ENCODE results near the gene JMJD7. TPM values are rescaled to one million over a fixed set of nuclear protein-coding genes. Genes with fewer than 3 reads are reported as not detected.

JMJD7 gene
- total and polyA plus RNA-seq, 9 of the 15 experiments (the other 6 are each of a cell fraction or from before 2014, with no cell fraction given) = 1.2 to 13.9 (median 6.1) TPM

- POLR2A ChIA-PET = interaction anchor here (1.3 kb wide), 1 partner anchor 31 kb away, joined by 6 read pairs; no protein-coding TSS in a partner anchor
- CTCF ChIA-PET (ENCODE audit: low intra/inter-chr PET ratio) = no interaction called here
- Histone ChIP-seq H3K79me2 (ENCODE audit: control insufficient read depth, insufficient read depth, low read length) (no peaks in the 10 kb centered on the region), H3K9me1 (ENCODE audit: control insufficient read depth, insufficient read depth, low read length) (no peaks in the 10 kb centered on the region), H3K9me3 (replicated peaks; ENCODE audit: control insufficient read depth, insufficient read depth, low read depth, low read length) (no peaks in the 10 kb centered on the region), H3K4me3 (no peak overlapping the region), H3K4me2 (ENCODE audit: insufficient read depth, low read length) (no peak overlapping the region), H3K27me3 (ENCODE audit: control insufficient read depth in 2 of 2, insufficient read depth in 2 of 2, low read length in 2 of 2) (no peaks in the 10 kb centered on the region), H2AFZ (ENCODE audit: low read depth, low read length) (no peak overlapping the region), H3K4me1 (replicated peaks in 1 of 2; ENCODE audit: control insufficient read depth in 2 of 2, insufficient read depth in 2 of 2, low read length in 2 of 2) (0 out of 5 replicates have a peak, but pooled peaks cover 0 to 3% of the 10 kb centered on the region in 2 experiments), H3K36me3 (ENCODE audit: control insufficient read depth, insufficient read depth, low read length) (no peaks in the 10 kb centered on the region), H3K9ac (ENCODE audit: insufficient read depth in 1 of 2, low read depth in 2 of 2, low read length in 2 of 2) (peak overlapping the region in 1 of 2 experiments; percentile 62; a peak in 1 of 4 replicates), H3K27ac (ENCODE audit: extremely low read depth, low read depth, low read length) (no peak overlapping the region), H4K20me1 (replicated peaks; ENCODE audit: control insufficient read depth, insufficient read depth, low read length) (no peaks in the 10 kb centered on the region; the same call in 1 of the 2 replicates)
- ATAC-seq (peak; percentile 36; the same call in 2 of the 3 replicates), FAIRE-seq (no peak), DNase-seq (ENCODE audit: extremely low read depth in 1 of 4, low spot score in 3 of 4) (no peak)
- WGBS (ENCODE audit: insufficient coverage, low coverage, missing lambda C conversion rate) = 83% methylated on average over 2 of the region's 2 CpGs
- no TSS peak for BruUV-seq (replicated peaks)
- in situ Hi-C loops (cut with MboI) (loop anchor here (25.0 kb wide), 1 partner anchor 342 kb away; no protein-coding TSS in a partner anchor), intact Hi-C loops (cut with micrococcal nuclease) (no loop called here)
- TF ChIP-seq NFYB (IDR thresholded peaks at IDR 0.05; ENCODE audit: extremely low read depth, insufficient read length) (no peak), ZNF134 (CRISPR knock-in tag; conservative IDR thresholded peaks at IDR 0.05) (no peak), THRB (CRISPR knock-in tag; conservative IDR thresholded peaks at IDR 0.05) (no peak), RCOR1 (IDR thresholded peaks at IDR 0.05; ENCODE audit: borderline replicate concordance in 1 of 2, low read depth in 2 of 2, low read length in 2 of 2) (no peak), MIER1 (IDR thresholded peaks at IDR 0.05; ENCODE audit: low read depth) (no peak), FOXK1 (CRISPR knock-in tag; IDR thresholded peaks at IDR 0.05; ENCODE audit: borderline replicate concordance) (no peak), ZNF354B (CRISPR knock-in tag; IDR thresholded peaks at IDR 0.05) (no peak), CREB3 (tag; conservative IDR thresholded peaks at IDR 0.05; ENCODE audit: low read depth) (no peak)
- TF ChIP-seq, protein P1, sequence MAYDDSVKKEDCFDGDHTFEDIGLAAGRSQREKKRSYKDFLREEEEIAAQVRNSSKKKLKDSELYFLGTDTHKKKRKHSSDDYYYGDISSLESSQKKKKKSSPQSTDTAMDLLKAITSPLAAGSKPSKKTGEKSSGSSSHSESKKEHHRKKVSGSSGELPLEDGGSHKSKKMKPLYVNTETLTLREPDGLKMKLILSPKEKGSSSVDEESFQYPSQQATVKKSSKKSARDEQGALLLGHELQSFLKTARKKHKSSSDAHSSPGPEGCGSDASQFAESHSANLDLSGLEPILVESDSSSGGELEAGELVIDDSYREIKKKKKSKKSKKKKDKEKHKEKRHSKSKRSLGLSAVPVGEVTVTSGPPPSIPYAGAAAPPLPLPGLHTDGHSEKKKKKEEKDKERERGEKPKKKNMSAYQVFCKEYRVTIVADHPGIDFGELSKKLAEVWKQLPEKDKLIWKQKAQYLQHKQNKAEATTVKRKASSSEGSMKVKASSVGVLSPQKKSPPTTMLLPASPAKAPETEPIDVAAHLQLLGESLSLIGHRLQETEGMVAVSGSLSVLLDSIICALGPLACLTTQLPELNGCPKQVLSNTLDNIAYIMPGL (CRISPR knock-in tag; IDR thresholded peaks at IDR 0.05) = no peak
- TF ChIP-seq, protein P2, sequence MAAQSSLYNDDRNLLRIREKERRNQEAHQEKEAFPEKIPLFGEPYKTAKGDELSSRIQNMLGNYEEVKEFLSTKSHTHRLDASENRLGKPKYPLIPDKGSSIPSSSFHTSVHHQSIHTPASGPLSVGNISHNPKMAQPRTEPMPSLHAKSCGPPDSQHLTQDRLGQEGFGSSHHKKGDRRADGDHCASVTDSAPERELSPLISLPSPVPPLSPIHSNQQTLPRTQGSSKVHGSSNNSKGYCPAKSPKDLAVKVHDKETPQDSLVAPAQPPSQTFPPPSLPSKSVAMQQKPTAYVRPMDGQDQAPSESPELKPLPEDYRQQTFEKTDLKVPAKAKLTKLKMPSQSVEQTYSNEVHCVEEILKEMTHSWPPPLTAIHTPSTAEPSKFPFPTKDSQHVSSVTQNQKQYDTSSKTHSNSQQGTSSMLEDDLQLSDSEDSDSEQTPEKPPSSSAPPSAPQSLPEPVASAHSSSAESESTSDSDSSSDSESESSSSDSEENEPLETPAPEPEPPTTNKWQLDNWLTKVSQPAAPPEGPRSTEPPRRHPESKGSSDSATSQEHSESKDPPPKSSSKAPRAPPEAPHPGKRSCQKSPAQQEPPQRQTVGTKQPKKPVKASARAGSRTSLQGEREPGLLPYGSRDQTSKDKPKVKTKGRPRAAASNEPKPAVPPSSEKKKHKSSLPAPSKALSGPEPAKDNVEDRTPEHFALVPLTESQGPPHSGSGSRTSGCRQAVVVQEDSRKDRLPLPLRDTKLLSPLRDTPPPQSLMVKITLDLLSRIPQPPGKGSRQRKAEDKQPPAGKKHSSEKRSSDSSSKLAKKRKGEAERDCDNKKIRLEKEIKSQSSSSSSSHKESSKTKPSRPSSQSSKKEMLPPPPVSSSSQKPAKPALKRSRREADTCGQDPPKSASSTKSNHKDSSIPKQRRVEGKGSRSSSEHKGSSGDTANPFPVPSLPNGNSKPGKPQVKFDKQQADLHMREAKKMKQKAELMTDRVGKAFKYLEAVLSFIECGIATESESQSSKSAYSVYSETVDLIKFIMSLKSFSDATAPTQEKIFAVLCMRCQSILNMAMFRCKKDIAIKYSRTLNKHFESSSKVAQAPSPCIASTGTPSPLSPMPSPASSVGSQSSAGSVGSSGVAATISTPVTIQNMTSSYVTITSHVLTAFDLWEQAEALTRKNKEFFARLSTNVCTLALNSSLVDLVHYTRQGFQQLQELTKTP (IDR thresholded peaks at IDR 0.05; ENCODE audit: low read depth in 1 of 2, partially characterized antibody in 2 of 2) = no peak
- TF ChIP-seq, protein P3, sequence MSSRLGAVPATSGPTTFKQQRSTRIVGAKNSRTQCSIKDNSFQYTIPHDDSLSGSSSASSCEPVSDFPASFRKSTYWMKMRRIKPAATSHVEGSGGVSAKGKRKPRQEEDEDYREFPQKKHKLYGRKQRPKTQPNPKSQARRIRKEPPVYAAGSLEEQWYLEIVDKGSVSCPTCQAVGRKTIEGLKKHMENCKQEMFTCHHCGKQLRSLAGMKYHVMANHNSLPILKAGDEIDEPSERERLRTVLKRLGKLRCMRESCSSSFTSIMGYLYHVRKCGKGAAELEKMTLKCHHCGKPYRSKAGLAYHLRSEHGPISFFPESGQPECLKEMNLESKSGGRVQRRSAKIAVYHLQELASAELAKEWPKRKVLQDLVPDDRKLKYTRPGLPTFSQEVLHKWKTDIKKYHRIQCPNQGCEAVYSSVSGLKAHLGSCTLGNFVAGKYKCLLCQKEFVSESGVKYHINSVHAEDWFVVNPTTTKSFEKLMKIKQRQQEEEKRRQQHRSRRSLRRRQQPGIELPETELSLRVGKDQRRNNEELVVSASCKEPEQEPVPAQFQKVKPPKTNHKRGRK (tag; IDR thresholded peaks at IDR 0.05) = no peak
Measured at GRCh38 chr15:41804361-41804760, 23.5 kb upstream of the JMJD7 start.
